Fibroblast of lung (primary cell): Measurements from ENCODE around the gene FARP1. TPM values are rescaled to one million over a fixed set of nuclear protein-coding genes. Genes with fewer than 3 reads are reported as not detected.

Source experiments
- DNase-seq, 2 donors: peaks; one replicate each; pipeline versions ENCODE4 v3.0.0 to v3.0.0-alpha.2; 2010; ENCODE audit warnings: low read depth in 2 of 2
- H2AFZ ChIP-seq: 2 replicates; pipeline ENCODE4 v1.5.1; 2012; ENCODE audit warnings: low read length, control low read depth, inconsistent platforms
- H3K27ac ChIP-seq: 2 replicates; pipeline ENCODE4 v1.5.1; 2011; ENCODE audit warnings: low read length, control low read depth; ENCODE audit not compliant: insufficient read depth
- H3K27me3 ChIP-seq: 2 replicates; pipeline ENCODE4 v1.5.1; 2011; ENCODE audit warnings: mild to moderate bottlenecking, low read length; ENCODE audit not compliant: control insufficient read depth, insufficient read depth
- H3K36me3 ChIP-seq: 2 replicates; pipeline ENCODE4 v1.5.1; 2011; ENCODE audit warnings: low read length; ENCODE audit not compliant: control insufficient read depth, insufficient read depth
- H3K4me1 ChIP-seq: 2 replicates; pipeline ENCODE4 v1.5.1; 2011; ENCODE audit warnings: low read length; ENCODE audit not compliant: control insufficient read depth, insufficient read depth; ENCODE audit errors: extremely low read depth
- H3K4me2 ChIP-seq: 2 replicates; pipeline ENCODE4 v1.5.1; 2011; ENCODE audit warnings: low read length, control low read depth; ENCODE audit not compliant: insufficient read depth; ENCODE audit errors: extremely low read depth
- H3K4me3 ChIP-seq, 4 experiments: fragments of 200-600 bp in 1 of 4; sonication (generic) in 1 of 4; replicated peaks in 1 of 4; 2 replicates each; pipeline ENCODE4 v1.5.1; 2011 to 2016; ENCODE audit warnings: low read length in 4 of 4, low read depth in 3 of 4, mild to moderate bottlenecking in 3 of 4, control low read depth in 2 of 4, inconsistent platforms in 1 of 4, mixed read lengths in 1 of 4; ENCODE audit not compliant: insufficient read depth in 1 of 4; ENCODE audit errors: control extremely low read depth in 1 of 4
- H3K79me2 ChIP-seq: 2 replicates; pipeline ENCODE4 v1.5.1; 2012; ENCODE audit warnings: mild to moderate bottlenecking, low read length, inconsistent platforms; ENCODE audit not compliant: control insufficient read depth, insufficient read depth
- H3K9ac ChIP-seq: 2 replicates; pipeline ENCODE4 v1.5.1; 2011; ENCODE audit warnings: mild to moderate bottlenecking, low read length, control low read depth; ENCODE audit not compliant: insufficient read depth
- H3K9me3 ChIP-seq: 2 replicates; pipeline ENCODE4 v1.5.1; 2012; ENCODE audit warnings: low read depth, low read length; ENCODE audit not compliant: control insufficient read depth, insufficient read depth
- H4K20me1 ChIP-seq: 2 replicates; pipeline ENCODE4 v1.5.1; 2011; ENCODE audit warnings: low read length; ENCODE audit not compliant: control insufficient read depth, insufficient read depth; ENCODE audit errors: extremely low read depth
- EZH2 ChIP-seq: IDR thresholded peaks from 2 replicates; pipeline ENCODE4 v1.5.1; 2012; ENCODE audit warnings: low read length, control low read depth, mild to moderate bottlenecking; ENCODE audit errors: missing control alignments
- polyA plus RNA-seq, 2 donors: library from polyadenylated mRNA; depleted of rRNA in 1 of 2; stranded (reverse) in 1 of 2; unstranded in 1 of 2; fragments of >200 nt; gene quantifications; 2 replicates each; pipeline ENCODE4 v1.2.1, GENCODE V29; 2011 to 2012; ENCODE audit warnings: missing spikeins in 1 of 2
- total RNA-seq: library from RNA; depleted of rRNA; stranded (reverse); fragments of >200 nt; gene quantifications from 2 replicates; pipeline ENCODE4 v1.2.1, GENCODE V29; 2014
- TF ChIP-seq, protein P1 (sequence below), 2 donors: IDR thresholded peaks in 1 of 2; conservative IDR thresholded peaks in 1 of 2; 1 replicate in 1 of 2; 2 replicates in 1 of 2; pipeline ENCODE4 v1.5.1; 2011 to 2012; ENCODE audit warnings: low read length in 2 of 2, control low read depth in 1 of 2, inconsistent platforms in 1 of 2, low read depth in 1 of 2, mild to moderate bottlenecking in 1 of 2

FARP1 gene
- total and polyA plus RNA-seq, 2 donors (not counting 1 experiment from before 2014, with no cell fraction given), result 50.9 to 199 TPM

DNA sequence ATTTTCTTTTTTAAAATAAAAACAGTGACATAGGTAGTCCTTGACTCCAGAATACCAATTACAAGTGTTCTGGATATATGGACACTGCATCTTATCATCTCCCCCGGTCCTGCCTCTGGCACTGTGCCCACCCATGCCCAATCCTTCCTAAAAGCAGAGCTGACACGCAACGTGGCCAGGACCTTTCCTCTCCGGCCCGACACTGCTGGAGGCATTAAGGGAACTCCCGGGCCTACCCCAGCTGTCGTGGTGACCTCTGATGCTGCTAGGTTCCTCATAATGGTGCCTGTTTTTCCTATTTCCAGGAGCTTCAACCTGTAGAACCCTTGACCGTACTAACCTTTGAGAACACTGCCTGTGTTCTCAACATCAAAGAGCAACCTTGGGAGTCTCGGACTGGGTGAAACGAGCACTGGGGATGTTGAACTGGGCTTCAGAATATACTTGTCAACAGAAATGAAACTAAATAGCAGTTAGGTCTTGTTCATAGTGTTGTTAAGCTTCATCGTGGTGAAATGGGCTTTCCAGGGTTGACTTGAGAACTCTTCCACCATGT lies 48.1 kb downstream of the FARP1 start:
- no peaks in the 10 kb centered on the region for H3K9me3 ChIP-seq
- no peak overlapping the region for H3K4me3 ChIP-seq
- peaks cover 20% of the 10 kb centered on the region for H3K4me1 ChIP-seq
- H3K27me3 ChIP-seq, result no peaks in the 10 kb centered on the region
- H3K27ac ChIP-seq, result peak overlapping the region; percentile 49
- peaks cover 66% of the 10 kb centered on the region for H3K79me2 ChIP-seq
- peak overlapping the region; percentile 38 for H3K4me2 ChIP-seq
- no peaks in the 10 kb centered on the region for H3K36me3 ChIP-seq
- no peak for DNase-seq
- H3K9ac ChIP-seq, result no peak overlapping the region
- no peaks in the 10 kb centered on the region for H4K20me1 ChIP-seq
- H2AFZ ChIP-seq, result no peak overlapping the region
- TF ChIP-seq, protein P1, sequence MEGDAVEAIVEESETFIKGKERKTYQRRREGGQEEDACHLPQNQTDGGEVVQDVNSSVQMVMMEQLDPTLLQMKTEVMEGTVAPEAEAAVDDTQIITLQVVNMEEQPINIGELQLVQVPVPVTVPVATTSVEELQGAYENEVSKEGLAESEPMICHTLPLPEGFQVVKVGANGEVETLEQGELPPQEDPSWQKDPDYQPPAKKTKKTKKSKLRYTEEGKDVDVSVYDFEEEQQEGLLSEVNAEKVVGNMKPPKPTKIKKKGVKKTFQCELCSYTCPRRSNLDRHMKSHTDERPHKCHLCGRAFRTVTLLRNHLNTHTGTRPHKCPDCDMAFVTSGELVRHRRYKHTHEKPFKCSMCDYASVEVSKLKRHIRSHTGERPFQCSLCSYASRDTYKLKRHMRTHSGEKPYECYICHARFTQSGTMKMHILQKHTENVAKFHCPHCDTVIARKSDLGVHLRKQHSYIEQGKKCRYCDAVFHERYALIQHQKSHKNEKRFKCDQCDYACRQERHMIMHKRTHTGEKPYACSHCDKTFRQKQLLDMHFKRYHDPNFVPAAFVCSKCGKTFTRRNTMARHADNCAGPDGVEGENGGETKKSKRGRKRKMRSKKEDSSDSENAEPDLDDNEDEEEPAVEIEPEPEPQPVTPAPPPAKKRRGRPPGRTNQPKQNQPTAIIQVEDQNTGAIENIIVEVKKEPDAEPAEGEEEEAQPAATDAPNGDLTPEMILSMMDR (conservative IDR thresholded peaks at IDR 0.05 in 1 of 2, IDR thresholded peaks at IDR 0.05 in 1 of 2; ENCODE audit: low read depth in 1 of 2, low read length in 2 of 2), result no peak
- TF ChIP-seq EZH2, result no peak

DNA sequence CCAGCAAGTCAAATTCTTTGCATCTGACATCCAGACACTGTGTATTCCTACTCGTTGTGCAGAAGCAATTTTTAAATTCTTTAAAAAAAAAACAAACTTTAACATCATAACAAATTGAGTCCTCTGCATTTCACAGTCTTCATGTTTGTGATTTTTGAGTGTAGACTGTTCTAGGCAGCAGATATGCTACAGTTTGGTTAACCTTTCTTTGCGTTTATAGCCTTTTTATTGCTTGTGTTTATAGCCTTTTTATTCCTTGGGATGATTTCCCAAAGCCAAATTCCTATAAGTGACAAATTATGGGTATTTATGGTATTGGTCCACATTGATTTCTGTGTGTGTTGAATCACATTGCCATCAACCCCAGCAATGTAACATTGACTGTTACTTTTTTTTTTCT lies 49.1 kb downstream of the FARP1 start:
- no peak overlapping the region for H2AFZ ChIP-seq
- no peaks in the 10 kb centered on the region for H3K9me3 ChIP-seq
- no peak for DNase-seq
- H3K79me2 ChIP-seq, result peaks cover 66% of the 10 kb centered on the region
- H4K20me1 ChIP-seq, result no peaks in the 10 kb centered on the region
- no peak overlapping the region for H3K9ac ChIP-seq
- no peaks in the 10 kb centered on the region for H3K36me3 ChIP-seq
- H3K4me2 ChIP-seq, result no peak overlapping the region
- no peak overlapping the region for H3K27ac ChIP-seq
- TF ChIP-seq, protein P1 (conservative IDR thresholded peaks at IDR 0.05 in 1 of 2, IDR thresholded peaks at IDR 0.05 in 1 of 2; ENCODE audit: low read depth in 1 of 2, low read length in 2 of 2), result no peak
- TF ChIP-seq EZH2, result no peak
- no peaks in the 10 kb centered on the region for H3K27me3 ChIP-seq
- peaks cover 20% of the 10 kb centered on the region for H3K4me1 ChIP-seq
- no peak overlapping the region for H3K4me3 ChIP-seq

DNA sequence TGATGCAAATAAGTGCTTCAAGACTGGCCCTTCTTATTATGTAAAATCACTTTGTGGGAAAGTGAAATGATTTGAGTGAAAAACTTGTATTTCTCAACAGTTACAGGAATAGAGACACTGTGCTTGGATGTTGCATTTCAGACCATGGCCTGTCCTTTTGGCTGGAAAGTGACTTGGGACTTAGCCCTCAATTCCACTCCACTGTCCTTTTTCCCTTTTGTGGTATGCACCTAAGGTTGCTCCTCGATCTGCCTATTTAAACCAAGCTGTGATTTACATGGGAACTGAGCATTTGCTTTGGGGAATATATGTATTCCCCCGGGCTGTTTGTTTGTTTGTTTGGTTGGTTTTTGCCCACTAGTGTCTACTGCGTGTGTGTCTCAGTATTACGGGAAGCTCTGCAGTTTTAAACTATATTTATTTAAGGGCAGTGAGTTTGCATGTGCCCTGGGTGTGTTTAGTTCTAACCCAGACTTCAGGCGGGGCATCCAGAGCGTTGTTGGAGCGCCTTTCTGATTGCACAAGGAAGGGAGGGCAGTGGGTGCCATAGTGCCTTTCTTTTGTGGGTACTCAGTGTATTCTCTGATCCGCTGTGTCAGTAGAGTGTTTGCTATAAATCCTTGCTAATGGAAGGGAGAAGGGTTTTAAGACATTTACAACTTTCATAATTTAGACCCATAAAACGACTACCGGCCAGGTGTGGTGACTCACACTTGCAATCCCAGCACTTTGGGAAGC lies 52.3 kb downstream of the FARP1 start:
- Histone ChIP-seq H2AFZ (no peak overlapping the region), H3K27me3 (no peaks in the 10 kb centered on the region), H3K4me3 (no peak overlapping the region), H3K9me3 (no peaks in the 10 kb centered on the region), H3K9ac (no peak overlapping the region), H3K36me3 (no peaks in the 10 kb centered on the region), H3K4me2 (no peak overlapping the region), H3K27ac (no peak overlapping the region), H4K20me1 (no peaks in the 10 kb centered on the region), H3K79me2 (peaks cover 53% of the 10 kb centered on the region), H3K4me1 (peaks cover 14% of the 10 kb centered on the region)
- TF ChIP-seq, protein P1 (conservative IDR thresholded peaks at IDR 0.05 in 1 of 2, IDR thresholded peaks at IDR 0.05 in 1 of 2; ENCODE audit: low read depth in 1 of 2, low read length in 2 of 2), result no peak
- TF ChIP-seq EZH2, result no peak
- DNase-seq, result no peak
